ENCODE measurements around the gene CIAO2A.
"Not testable (repeated sequence)": the region's sequence is repeated elsewhere in the genome, so short reads cannot be mapped to it uniquely, and the experiment has no call there.

CIAO2A gene

GRCh38 chr15:64072812-64073211 lies 20.8 kb downstream of the CIAO2A start:
- no peak for DNase-seq (ENCODE audit: low read depth in 4 of 4, low spot score in 1 of 4)

DNA sequence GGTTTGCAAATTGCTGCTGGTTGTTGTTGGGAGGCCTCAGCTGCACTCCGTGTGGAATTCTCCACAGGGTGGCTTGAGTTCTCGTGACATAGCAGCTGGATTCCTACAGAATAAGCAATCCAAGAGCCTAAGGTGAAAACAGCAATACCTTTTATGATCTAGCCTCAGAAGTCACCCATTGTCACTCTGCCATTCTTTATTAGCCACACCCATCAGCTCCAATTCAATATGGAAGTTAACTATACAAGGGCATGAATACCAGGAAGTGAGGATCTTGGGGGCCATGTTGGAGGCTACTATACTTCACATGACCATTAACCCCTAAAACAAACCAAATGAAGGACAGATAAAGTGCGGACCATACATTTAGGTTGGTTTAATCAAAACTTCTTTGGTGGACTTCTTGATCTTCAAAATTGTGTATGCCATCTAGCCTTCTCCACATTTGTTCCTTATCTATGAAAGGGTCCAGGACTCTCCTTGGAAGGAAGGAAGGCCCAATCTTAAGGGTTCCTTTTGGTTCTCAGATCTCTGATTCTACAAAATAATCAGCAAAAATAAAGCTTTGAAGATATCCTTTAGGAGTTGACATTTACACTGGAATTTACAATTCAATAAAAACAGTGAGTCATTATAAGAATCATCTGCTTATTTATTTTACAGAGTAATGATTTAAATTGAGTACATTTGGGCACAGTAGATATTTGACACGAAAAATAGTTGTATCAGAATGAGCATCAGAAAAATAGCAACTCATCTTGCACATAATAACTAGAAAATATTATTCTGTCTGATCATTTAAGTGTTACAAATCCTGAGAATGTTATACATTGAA lies 21.5 kb downstream of the CIAO2A start:
- DNase-seq (ENCODE audit: low read depth in 4 of 4, low spot score in 1 of 4) = no peak

DNA sequence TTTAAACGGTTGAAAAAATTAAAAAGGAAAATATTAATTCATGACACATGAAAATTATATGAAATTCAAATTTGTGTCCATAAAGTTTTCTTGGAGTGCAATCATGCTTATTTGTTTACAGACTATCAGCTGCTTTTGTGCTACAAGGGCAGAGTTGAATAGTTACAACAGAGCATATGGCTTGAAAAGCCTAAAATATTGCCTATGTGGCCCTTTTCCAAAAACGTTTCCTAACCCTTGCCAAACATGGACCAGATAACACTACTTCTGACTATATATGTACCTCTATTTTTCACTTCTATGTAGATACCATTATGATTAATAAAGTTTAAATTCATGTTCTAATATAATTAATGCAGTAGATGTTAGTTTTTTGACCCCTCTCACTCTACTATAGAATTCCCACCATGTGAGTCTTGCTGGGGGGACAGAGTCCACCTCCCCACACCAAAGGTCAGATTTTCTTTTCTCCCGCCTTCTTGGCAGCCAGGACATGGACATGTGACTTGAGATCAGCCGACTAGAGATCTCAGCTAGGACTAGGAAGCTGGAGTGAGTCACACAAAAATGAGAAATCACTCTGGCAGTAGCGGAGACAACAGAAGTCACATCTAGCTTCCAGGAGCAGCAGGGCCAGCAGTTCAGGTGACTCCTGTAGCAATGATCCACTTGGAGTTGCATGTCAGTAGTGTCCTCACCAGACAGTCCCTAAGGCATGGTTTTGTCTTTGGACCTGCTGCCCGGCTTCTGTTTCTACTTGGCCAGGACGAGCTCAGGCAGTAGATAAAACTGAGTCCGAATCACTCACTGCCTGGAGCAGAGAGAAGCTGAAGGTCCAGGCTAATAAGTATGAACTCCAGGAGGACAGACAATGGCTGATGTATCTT lies 22.4 kb downstream of the CIAO2A start:
- no peak for DNase-seq (ENCODE audit: low read depth in 4 of 4, low spot score in 1 of 4)

- DNase-seq (ENCODE audit: low read depth in 4 of 4, low spot score in 1 of 4) = no peak
These were observed 23.5 kb downstream of the CIAO2A start for GRCh38 chr15:64070106-64070505.

DNA sequence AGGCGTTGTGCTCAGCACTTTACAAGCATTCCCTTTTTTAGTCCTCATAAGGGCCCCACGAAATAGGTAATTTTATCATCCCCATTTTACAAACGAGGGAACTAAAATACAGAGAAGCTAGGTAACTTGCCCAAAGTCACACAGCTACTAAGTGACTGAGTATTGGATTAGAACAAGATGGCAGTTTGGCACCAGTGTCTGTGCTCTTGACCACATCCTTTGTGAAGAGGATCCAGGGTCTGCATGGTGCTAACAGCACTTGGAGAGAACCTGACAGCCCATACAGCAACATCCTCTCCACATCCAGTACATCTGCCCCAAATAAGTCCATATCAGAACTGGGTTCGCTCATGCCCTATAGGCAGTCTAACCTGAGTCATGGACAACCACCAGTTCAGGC lies 25.5 kb downstream of the CIAO2A start:
- DNase-seq (ENCODE audit: low read depth in 4 of 4, low spot score in 1 of 4) = no peak

- DNase-seq (ENCODE audit: low read depth in 4 of 4, low spot score in 1 of 4) = peak; percentile 28 to 51 (median 43)
These were observed 26.0 kb downstream of the CIAO2A start for GRCh38 chr15:64067564-64068030.

- no peak for DNase-seq (ENCODE audit: low read depth in 4 of 4, low spot score in 1 of 4)
These were observed 27.2 kb downstream of the CIAO2A start for GRCh38 chr15:64066451-64066850.

- DNase-seq (ENCODE audit: low read depth in 4 of 4, low spot score in 1 of 4) = no peak
These were observed 32.9 kb downstream of the CIAO2A start for GRCh38 chr15:64060716-64061115.

DNA sequence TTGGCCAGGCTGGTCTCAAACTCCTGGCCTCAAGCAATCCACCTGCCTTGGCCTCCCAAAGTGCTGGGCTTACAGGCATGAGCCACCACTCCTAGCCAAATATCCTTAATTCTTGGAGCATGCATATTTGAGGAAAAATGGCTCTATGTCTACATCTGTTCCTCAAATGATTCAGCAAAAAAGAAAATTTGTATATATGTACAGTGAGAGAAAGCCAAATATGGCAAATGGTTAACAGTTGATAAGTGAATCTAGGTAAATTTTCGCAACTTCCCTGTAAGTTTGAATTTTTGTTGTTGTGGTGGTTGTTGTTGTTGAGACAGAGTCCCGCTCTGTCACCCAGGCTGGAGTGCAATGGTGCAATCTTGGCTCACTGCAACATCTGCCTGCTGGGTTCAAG lies 34.5 kb downstream of the CIAO2A start:
- DNase-seq (ENCODE audit: low read depth in 4 of 4, low spot score in 1 of 4) = not testable (repeated sequence)

GRCh38 chr15:64058279-64058678 lies 35.4 kb downstream of the CIAO2A start:
- no peak for DNase-seq (ENCODE audit: low read depth in 4 of 4, low spot score in 1 of 4)

DNA sequence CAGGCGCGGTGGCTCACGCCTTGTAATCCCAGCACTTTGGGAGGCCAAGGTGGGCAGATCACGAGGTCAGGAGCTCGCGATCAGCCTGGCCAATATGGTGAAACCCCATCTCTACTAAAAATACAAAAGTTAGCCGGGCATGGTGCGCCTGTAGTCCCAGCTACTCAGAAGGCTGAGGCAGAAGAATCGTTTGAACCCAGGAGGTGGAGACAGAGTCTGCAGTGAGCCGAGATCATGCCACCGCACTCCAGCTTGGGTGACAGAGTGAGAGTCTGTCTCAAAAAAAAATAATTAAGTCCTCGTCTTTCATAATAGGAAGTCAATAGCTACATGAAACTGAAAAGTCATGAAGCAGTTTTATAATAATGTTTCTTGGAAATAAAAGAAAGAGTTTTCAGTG lies 40.0 kb downstream of the CIAO2A start:
- DNase-seq (ENCODE audit: low read depth in 4 of 4, low spot score in 1 of 4) = not testable (repeated sequence)

GRCh38 chr15:64052925-64053491 lies 40.6 kb downstream of the CIAO2A start:
- DNase-seq (ENCODE audit: low read depth in 4 of 4, low spot score in 1 of 4) = no peak

GRCh38 chr15:64051407-64052259 lies 42.0 kb downstream of the CIAO2A start:
- no peak for DNase-seq (ENCODE audit: low read depth in 4 of 4, low spot score in 1 of 4)

DNA sequence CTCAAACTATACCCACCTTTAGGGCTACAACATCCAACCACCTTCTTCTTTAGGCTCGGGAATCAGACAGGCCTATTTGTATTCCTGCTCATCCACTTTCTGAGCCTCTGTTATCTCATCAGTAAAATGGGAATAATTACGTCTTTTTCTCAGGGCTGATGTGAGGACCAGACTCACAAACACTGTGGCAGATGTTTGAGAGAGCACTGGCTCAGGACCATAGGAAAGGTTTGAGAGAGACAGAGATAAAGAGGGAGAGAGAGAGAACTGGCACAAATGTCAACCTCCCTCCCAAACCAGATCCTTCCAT lies 42.6 kb downstream of the CIAO2A start:
- DNase-seq (ENCODE audit: low read depth in 4 of 4, low spot score in 1 of 4) = no peak

- DNase-seq (ENCODE audit: low read depth in 4 of 4, low spot score in 1 of 4) = no peak
These were observed 43.2 kb downstream of the CIAO2A start for GRCh38 chr15:64050281-64051092.

- no peak for DNase-seq (ENCODE audit: low read depth in 4 of 4, low spot score in 1 of 4)
These were observed 44.7 kb downstream of the CIAO2A start for GRCh38 chr15:64048781-64049460.

DNA sequence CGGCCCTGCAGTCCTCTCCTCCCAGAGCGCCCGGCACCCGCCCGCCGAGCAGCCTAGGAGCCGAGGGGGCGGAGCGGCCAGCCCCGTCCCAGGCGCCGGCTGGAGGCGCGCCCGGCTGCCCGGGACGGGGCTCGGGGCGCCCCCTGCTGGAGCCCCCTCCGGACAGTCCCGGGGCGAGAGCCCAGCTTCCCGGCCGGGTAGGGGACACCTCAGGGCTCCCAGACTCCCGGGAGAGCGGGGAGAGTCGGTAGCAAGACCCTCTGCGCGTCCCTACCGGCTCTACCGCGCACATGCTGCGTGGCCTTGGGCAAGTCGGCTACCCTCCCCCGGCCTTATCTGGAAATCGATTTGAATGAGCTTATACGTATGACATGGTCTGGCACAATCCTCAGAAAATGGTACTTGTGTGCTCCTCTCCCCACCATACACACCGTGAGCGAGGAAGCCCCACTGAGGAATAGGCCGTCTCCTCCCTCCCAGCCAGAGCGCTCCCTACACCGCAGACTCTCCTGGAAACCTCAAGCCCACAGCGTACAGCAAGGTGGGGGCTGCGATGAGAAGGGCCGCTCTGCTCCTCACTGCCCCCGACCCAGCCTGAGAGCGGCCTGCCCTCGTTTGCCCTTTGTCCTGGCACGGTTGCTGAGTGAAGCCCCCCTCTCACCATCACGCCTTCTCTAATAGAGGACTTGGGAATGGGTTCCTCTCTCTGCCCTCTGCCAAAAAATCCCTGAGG lies 47.1 kb downstream of the CIAO2A start, which contains the start of gene DAPK2:
Gene DAPK2, minus strand, starts transcription at position 65 of the 733 bp plus-strand sequence. CDS start 6,224 bp downstream, outside the sequence.
- peak; percentile 31 to 58 (median 42) for DNase-seq (ENCODE audit: low read depth in 4 of 4, low spot score in 1 of 4)

- peak in 1 of 4 experiments; percentile 17 for DNase-seq (ENCODE audit: low read depth in 4 of 4, low spot score in 1 of 4)
These were observed 47.7 kb downstream of the CIAO2A start for GRCh38 chr15:64045774-64046420.

All from stimulated activated CD4-positive, alpha-beta T cell treated with anti-CD3 and anti-CD28 coated beads, Interleukin-1b, Interleukin-23, amount 100 ng/mL, for 24 hours (primary cell).